Spinal cord (tissue), 10 donors: ENCODE measurements around the gene FRMD4A. TPM values are rescaled to one million over a fixed set of nuclear protein-coding genes. Genes with fewer than 3 reads are reported as not detected.
"Not testable (repeated sequence)": the region's sequence is repeated elsewhere in the genome, so short reads cannot be mapped to it uniquely, and the experiment has no call there.

Experiments used
- DNase-seq, 6 donors: peaks; one replicate each; pipeline versions ENCODE4 v3.0.0 to v3.0.0-alpha.2; 2013 to 2015; ENCODE audit warnings: low spot score in 6 of 6, low read depth in 4 of 6
- H3K27ac ChIP-seq: one replicate; pipeline ENCODE4 v1.5.1; 2013; ENCODE audit warnings: low read depth, low read length, control low read depth
- H3K27me3 ChIP-seq: one replicate; pipeline ENCODE4 v1.6.1; 2013; ENCODE audit warnings: low read length; ENCODE audit not compliant: control insufficient read depth, insufficient read depth
- H3K36me3 ChIP-seq: one replicate; pipeline ENCODE4 v1.6.1; 2013; ENCODE audit warnings: low read length; ENCODE audit not compliant: control insufficient read depth, insufficient read depth
- H3K4me1 ChIP-seq: one replicate; pipeline ENCODE4 v1.6.1; 2013; ENCODE audit warnings: low read length; ENCODE audit not compliant: control insufficient read depth, insufficient read depth
- H3K4me3 ChIP-seq: one replicate; pipeline ENCODE4 v1.5.1; 2013; ENCODE audit warnings: low read depth, low read length, control low read depth
- H3K9me3 ChIP-seq: one replicate; pipeline ENCODE4 v1.6.1; 2013; ENCODE audit warnings: low read length; ENCODE audit not compliant: control insufficient read depth, insufficient read depth
- WGBS: methylation state at CpG from one replicate; pipeline ENCODE4 v1.1.5; 2013; ENCODE audit warnings: missing lambda C conversion rate; ENCODE audit not compliant: insufficient coverage; 5-methylcytosine and 5-hydroxymethylcytosine counted together
- polyA plus RNA-seq, 2 donors: library from polyadenylated mRNA; unstranded; fragments of 120-200 nt; gene quantifications; one replicate each; pipeline ENCODE4 v1.2.1, GENCODE V29; 2013; ENCODE audit not compliant: insufficient read length in 2 of 2
- total RNA-seq, 2 donors: library from RNA; depleted of rRNA in 1 of 2; stranded (reverse); fragments of 120-200 nt in 1 of 2; fragments of >200 nt in 1 of 2; gene quantifications; one replicate each; pipeline versions ENCODE4 v1.2.3 to v1.2.4, GENCODE V29; 2013 to 2014
- donor health status: healthy.

The FRMD4A gene
- total and polyA plus RNA-seq, 4 donors = 75.4 to 97.8 (median 91.8) TPM

DNA sequence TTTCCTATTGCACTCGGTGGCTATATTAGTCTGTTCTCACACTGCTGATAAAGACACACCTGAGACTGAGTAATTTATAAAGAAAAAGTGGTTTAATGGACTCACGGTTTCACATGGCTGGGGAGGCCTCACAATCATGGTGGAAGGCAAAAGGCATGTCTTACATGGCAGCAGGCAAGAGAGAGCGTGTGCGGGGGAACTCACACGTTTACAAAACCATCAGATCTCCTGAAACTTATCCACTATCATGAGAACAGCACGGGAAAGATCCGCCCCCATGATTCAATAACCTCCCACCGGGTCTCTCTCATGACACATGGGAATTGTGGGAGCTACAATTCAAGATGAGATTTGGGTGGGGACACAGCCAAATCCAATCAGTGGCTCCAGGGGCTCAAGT is 376.5 kb downstream of the FRMD4A start:
- H3K27ac ChIP-seq, H3K36me3 ChIP-seq: not testable (repeated sequence)
- no CpG with 5 or more reads among the region's 8 CpGs for WGBS

GRCh38 chr10:13953371-13953770 is 377.4 kb downstream of the FRMD4A start:
- Histone ChIP-seq H3K9me3 (no peaks in the 10 kb centered on the region), H3K4me3 (no peak overlapping the region), H3K4me1 (peaks cover 3% of the 10 kb centered on the region), H3K36me3 (no peaks in the 10 kb centered on the region), H3K27me3 (no peaks in the 10 kb centered on the region), H3K27ac (no peak overlapping the region)
- 92% methylated on average over 1 of the region's 4 CpGs for WGBS
- DNase-seq = no peak

More for the DNA sequence above, 376.5 kb downstream of the FRMD4A start:
- DNase-seq, H3K27me3 ChIP-seq, H3K4me3 ChIP-seq, H3K4me1 ChIP-seq, H3K9me3 ChIP-seq: not testable (repeated sequence)

GRCh38 chr10:13950543-13950939 is 380.2 kb downstream of the FRMD4A start:
- H3K36me3 ChIP-seq = no peaks in the 10 kb centered on the region
- H3K4me3 ChIP-seq = no peak overlapping the region
- no peaks in the 10 kb centered on the region for H3K9me3 ChIP-seq
- WGBS = 86% methylated on average over 4 of the region's 4 CpGs
- peak overlapping the region; percentile 76 for H3K27ac ChIP-seq
- H3K27me3 ChIP-seq = no peaks in the 10 kb centered on the region
- H3K4me1 ChIP-seq = peaks cover 8% of the 10 kb centered on the region
- DNase-seq = no peak

DNA sequence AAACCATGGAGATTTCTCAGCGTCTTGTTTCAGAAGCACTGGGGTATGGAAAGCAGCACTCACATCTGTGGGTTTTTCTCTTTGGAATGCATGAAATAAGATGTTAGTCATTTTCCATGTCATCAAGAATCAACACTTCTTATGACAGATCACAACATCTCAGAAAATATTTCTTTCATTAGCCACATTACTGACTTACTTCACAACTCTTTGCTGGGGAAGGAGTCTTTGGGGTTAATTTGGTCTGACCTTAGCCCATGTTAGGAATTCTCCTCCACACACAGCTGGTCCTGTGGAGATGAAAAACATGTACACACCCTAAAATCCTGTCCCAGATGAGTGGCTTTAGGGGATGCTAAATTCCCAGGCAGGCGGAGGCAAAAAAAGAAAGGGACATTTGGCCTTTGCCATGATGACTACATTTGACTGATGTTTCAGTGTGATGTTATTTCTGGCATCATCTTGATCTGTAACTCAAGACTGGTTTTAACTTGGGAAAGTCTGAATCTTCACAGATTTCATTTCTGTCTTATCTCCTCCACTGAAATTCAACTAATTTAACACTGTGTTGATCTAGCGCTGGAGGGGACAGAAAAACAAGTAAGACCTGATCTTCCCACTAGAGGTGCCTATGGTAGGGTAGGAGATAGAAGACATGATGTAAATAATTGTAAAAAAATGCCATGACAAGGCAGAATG is 380.7 kb downstream of the FRMD4A start:
- no peaks in the 10 kb centered on the region for H3K36me3 ChIP-seq
- H3K4me3 ChIP-seq = no peak overlapping the region
- no peaks in the 10 kb centered on the region for H3K27me3 ChIP-seq
- peak overlapping the region; percentile 76 for H3K27ac ChIP-seq
- no CpG with 5 or more reads among the region's 3 CpGs for WGBS
- H3K9me3 ChIP-seq = no peaks in the 10 kb centered on the region
- DNase-seq = peak in 1 of 6 donors; percentile 44
- H3K4me1 ChIP-seq = peaks cover 8% of the 10 kb centered on the region

DNA sequence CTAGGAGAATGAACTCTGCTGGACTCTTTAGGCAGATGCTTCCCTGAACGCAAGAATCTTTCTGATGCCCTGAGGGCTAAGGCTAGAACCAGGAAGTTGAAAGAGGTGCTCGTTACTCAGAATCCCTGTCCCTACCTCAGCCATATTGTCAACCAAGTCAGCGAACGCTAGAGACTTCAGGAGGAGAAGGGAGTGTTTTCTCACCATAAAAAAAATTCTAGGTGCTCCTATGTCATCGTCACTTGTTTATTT is 384.6 kb downstream of the FRMD4A start:
- H3K4me3 ChIP-seq = no peak overlapping the region
- H3K27me3 ChIP-seq = no peaks in the 10 kb centered on the region
- peak overlapping the region; percentile 70 for H3K27ac ChIP-seq
- H3K36me3 ChIP-seq = no peaks in the 10 kb centered on the region
- peaks cover 15% of the 10 kb centered on the region for H3K4me1 ChIP-seq
- H3K9me3 ChIP-seq = no peaks in the 10 kb centered on the region
- no peak for DNase-seq
- WGBS = 55% methylated on average over 4 of the region's 5 CpGs

DNA sequence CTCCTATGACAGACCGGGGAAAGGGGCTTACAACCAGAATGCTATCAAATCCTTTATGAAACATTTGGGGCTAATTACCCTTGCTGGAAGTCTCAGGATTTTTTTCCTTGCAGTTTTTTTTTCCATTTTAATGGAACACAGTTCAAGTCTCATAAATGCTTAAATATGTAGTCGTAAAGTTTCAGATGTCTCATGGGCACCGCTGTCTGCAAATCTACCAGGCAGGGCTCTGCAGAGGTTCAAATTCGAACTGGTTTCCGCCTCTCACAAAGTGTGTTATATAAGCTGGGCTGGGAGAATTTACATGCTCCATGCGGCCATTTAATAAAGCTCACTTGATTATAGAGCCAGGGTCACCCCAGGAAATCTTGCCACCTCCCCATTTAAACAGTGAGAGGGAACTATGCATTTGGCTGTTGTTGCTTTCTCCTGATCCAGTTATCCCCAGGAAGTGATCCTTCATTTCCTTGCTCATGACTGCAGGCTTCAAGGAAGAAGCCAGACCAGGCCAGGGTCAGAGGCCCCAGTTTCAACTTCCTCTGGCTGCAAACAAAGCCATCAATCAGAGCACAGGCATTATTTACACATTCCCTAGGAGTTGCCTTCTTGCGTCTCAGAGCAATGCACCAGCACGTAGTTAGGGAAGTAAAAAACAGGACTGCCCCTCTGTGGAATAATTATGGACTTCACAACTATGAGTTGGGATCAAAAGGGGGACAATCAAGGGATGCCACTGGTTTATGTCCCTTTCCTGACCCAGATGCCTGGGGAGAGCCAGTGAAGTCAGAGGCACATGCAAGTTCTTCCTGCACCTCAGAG is 385.1 kb downstream of the FRMD4A start:
- Histone ChIP-seq H3K4me3 (no peak overlapping the region), H3K4me1 (peaks cover 15% of the 10 kb centered on the region), H3K36me3 (no peaks in the 10 kb centered on the region), H3K27me3 (no peaks in the 10 kb centered on the region), H3K27ac (peak overlapping the region; percentile 70), H3K9me3 (peaks cover 2% of the 10 kb centered on the region)
- 56% methylated on average over 3 of the region's 8 CpGs for WGBS
- peak in 2 of 6 donors; percentile 61 to 85 for DNase-seq

DNA sequence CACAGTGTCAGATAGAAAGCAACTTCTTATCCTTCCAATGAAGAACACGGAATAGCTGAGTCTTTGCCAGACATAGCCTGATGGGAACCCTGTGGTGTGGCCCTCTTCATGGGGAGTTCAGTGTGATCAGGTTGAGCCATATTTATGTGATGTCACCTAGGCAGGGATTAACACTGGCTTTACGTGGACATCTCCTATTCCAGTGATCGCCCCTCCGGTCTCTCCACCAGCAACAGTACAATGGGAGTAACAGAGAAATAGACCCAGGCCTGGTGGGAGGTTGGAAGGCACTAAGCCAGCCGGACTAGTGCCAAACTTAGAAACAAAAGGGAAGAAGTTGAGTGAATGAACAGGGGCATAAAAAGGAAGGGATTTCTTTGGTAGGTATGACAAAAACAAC is 385.9 kb downstream of the FRMD4A start:
- peak overlapping the region; percentile 70 for H3K27ac ChIP-seq
- peaks cover 2% of the 10 kb centered on the region for H3K9me3 ChIP-seq
- 40% methylated on average over 1 of the region's 5 CpGs for WGBS
- H3K4me1 ChIP-seq = peaks cover 15% of the 10 kb centered on the region
- H3K4me3 ChIP-seq = no peak overlapping the region
- peak in 2 of 6 donors; percentile 60 to 80 for DNase-seq
- H3K27me3 ChIP-seq = no peaks in the 10 kb centered on the region
- no peaks in the 10 kb centered on the region for H3K36me3 ChIP-seq

DNA sequence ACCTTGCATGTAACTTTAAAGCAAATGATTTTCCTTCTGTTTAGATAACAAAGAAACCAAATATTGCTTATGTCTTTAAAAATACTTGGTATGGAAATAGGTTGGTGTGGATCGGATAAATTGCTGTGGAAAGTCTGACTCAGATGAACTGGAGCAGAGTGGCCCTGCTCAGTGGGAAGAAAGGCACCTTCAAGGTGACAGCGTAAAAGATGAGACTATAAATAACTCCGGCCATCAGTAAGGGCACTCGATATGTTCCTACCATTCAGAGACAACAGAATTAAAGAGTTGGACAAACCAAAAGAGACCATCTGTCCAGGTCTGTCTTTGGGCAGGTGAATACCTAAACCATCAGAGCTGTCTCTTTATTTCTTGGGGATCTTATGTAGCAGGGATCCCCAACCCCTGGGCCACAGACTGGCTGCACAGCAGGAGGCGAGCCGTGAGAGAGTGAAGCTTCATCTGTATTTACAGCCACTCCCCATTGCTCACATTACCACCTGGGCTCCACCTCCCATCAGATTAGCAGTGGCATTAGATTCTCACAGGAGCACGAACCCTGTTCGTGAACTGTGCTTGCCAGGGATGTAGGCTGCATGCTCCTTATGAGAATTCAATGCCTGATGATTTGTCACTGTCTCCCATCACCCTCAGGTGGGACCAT is 386.9 kb downstream of the FRMD4A start:
- no peak for DNase-seq
- peaks cover 15% of the 10 kb centered on the region for H3K4me1 ChIP-seq
- no peak overlapping the region for H3K4me3 ChIP-seq
- H3K27ac ChIP-seq = no peak overlapping the region
- 81% methylated on average over 6 of the region's 8 CpGs for WGBS
- H3K27me3 ChIP-seq = no peaks in the 10 kb centered on the region
- peaks cover 2% of the 10 kb centered on the region for H3K9me3 ChIP-seq
- H3K36me3 ChIP-seq = no peaks in the 10 kb centered on the region

- Histone ChIP-seq H3K27me3 (no peaks in the 10 kb centered on the region), H3K4me3 (no peak overlapping the region), H3K36me3 (no peaks in the 10 kb centered on the region), H3K9me3 (peaks cover 2% of the 10 kb centered on the region), H3K27ac (no peak overlapping the region), H3K4me1 (peaks cover 15% of the 10 kb centered on the region)
- WGBS = 63% methylated on average over 5 of the region's 5 CpGs
- DNase-seq = no peak
Measured at GRCh38 chr10:13942035-13942434, 388.7 kb downstream of the FRMD4A start.
